Measurements from ENCODE around the gene MRPL20. TPM values are rescaled to one million over a fixed set of nuclear protein-coding genes. Genes with fewer than 3 reads are reported as not detected.

MRPL20 gene
- polyA plus RNA-seq, 3 donors: 84.3 to 186 (median 156) TPM

- no peak overlapping the region for H2AFZ ChIP-seq (ENCODE audit: insufficient read depth, low read depth, low read length, poor library complexity, severe bottlenecking)
- peak in 1 of 3 donors; percentile 17 for DNase-seq
- Mint-ChIP-seq H3K27me3 (ENCODE audit: low read depth in 3 of 3) (no peaks in the 10 kb centered on the region), H3K4me1 (peaks cover 36% of the 10 kb centered on the region), H3K9me3 (no peaks in the 10 kb centered on the region), H3K4me3 (no peak overlapping the region), H3K36me3 (peaks cover 42 to 67% of the 10 kb centered on the region in 2 donors), H3K27ac (peak overlapping the region in 6 of 7 donors; percentile 16 to 73 (median 57))
- no peak overlapping the region for H3K4me2 ChIP-seq (replicated peaks; ENCODE audit: extremely low read depth, low read length, poor library complexity, severe bottlenecking)
- no peak overlapping the region for H3K9ac ChIP-seq (ENCODE audit: insufficient read depth, low read length, poor library complexity, severe bottlenecking)
- H3K27me3 ChIP-seq (ENCODE audit: control insufficient read depth in 2 of 2, insufficient read depth in 2 of 2, low read length in 2 of 2): no peaks in the 10 kb centered on the region
- H3K36me3 ChIP-seq (replicated peaks in 1 of 2; ENCODE audit: control insufficient read depth in 1 of 2, insufficient read depth in 2 of 2, low read length in 2 of 2): peaks cover 48 to 59% of the 10 kb centered on the region in 2 donors
- peak overlapping the region in 1 of 2 donors; percentile 6 for H3K27ac ChIP-seq (ENCODE audit: low read depth in 1 of 2, low read length in 2 of 2)
- intact Hi-C loops (cut with micrococcal nuclease): no loop called here
- H4K20me1 ChIP-seq (ENCODE audit: insufficient read depth, low read length): peaks cover 40% of the 10 kb centered on the region
- peaks cover 79% of the 10 kb centered on the region for H3K79me2 ChIP-seq (ENCODE audit: insufficient read depth, low read length)
- no peaks in the 10 kb centered on the region for H3K9me3 ChIP-seq (replicated peaks in 1 of 2; ENCODE audit: control insufficient read depth in 1 of 2, insufficient read depth in 1 of 2, low read length in 2 of 2)
- TF ChIP-seq CTCF (IDR thresholded peaks at IDR 0.05): peak; percentile 47
- H3K4me3 ChIP-seq (replicated peaks in 1 of 3; ENCODE audit: low read depth in 2 of 3, low read length in 3 of 3): no peak overlapping the region
- peaks cover 32 to 39% of the 10 kb centered on the region in 2 donors for H3K4me1 ChIP-seq (ENCODE audit: control insufficient read depth in 1 of 2, insufficient read depth in 2 of 2, low read length in 2 of 2)
- 90% methylated on average over 18 of the region's 20 CpGs for WGBS (ENCODE audit: insufficient coverage)
These were observed 4.8 kb downstream of the MRPL20 start for GRCh38 chr1:1402072-1402900.

- Histone ChIP-seq H3K4me1 (ENCODE audit: control insufficient read depth in 1 of 2, insufficient read depth in 2 of 2, low read length in 2 of 2) (peaks cover 32 to 39% of the 10 kb centered on the region in 2 donors), H3K27ac (ENCODE audit: low read depth in 1 of 2, low read length in 2 of 2) (peak overlapping the region in 1 of 2 donors; percentile 82)
These were observed 5.6 kb downstream of the MRPL20 start for GRCh38 chr1:1401457-1402010.

More at GRCh38 chr1:1401457-1402010, 5.6 kb downstream of the MRPL20 start:
- no peak for TF ChIP-seq CTCF (IDR thresholded peaks at IDR 0.05)
- Histone ChIP-seq H3K79me2 (ENCODE audit: insufficient read depth, low read length) (peaks cover 78% of the 10 kb centered on the region), H3K27me3 (ENCODE audit: control insufficient read depth in 2 of 2, insufficient read depth in 2 of 2, low read length in 2 of 2) (no peaks in the 10 kb centered on the region), H3K36me3 (replicated peaks in 1 of 2; ENCODE audit: control insufficient read depth in 1 of 2, insufficient read depth in 2 of 2, low read length in 2 of 2) (peaks cover 53 to 66% of the 10 kb centered on the region in 2 donors), H3K9me3 (replicated peaks in 1 of 2; ENCODE audit: control insufficient read depth in 1 of 2, insufficient read depth in 1 of 2, low read length in 2 of 2) (no peaks in the 10 kb centered on the region), H4K20me1 (ENCODE audit: insufficient read depth, low read length) (peaks cover 39% of the 10 kb centered on the region), H2AFZ (ENCODE audit: insufficient read depth, low read depth, low read length, poor library complexity, severe bottlenecking) (no peak overlapping the region), H3K4me3 (replicated peaks in 1 of 3; ENCODE audit: low read depth in 2 of 3, low read length in 3 of 3) (no peak overlapping the region), H3K4me2 (replicated peaks; ENCODE audit: extremely low read depth, low read length, poor library complexity, severe bottlenecking) (no peak overlapping the region), H3K9ac (ENCODE audit: insufficient read depth, low read length, poor library complexity, severe bottlenecking) (no peak overlapping the region)
- intact Hi-C loops (cut with micrococcal nuclease): no loop called here
- Mint-ChIP-seq H3K27ac (peak overlapping the region in 1 of 7 donors; percentile 75), H3K4me3 (peak overlapping the region in 1 of 2 donors; percentile 41), H3K9me3 (no peaks in the 10 kb centered on the region), H3K4me1 (peaks cover 36% of the 10 kb centered on the region), H3K36me3 (peaks cover 46 to 74% of the 10 kb centered on the region in 2 donors), H3K27me3 (ENCODE audit: low read depth in 3 of 3) (no peaks in the 10 kb centered on the region)
- DNase-seq: no peak
- whole genome bisulfite sequencing (ENCODE audit: insufficient coverage): 81% methylated on average over 2 of the region's 7 CpGs

All from CD14-positive monocyte (primary cell).